HG03558 (cell line): ENCODE data around the gene HSD3B2.

Experiments used
- ATAC-seq: cut with Tn5 transposase; IDR thresholded peaks from one replicate; pipeline ENCODE4 v1.9.1; 2021; ENCODE audit warnings: moderate number of reproducible peaks; ENCODE audit not compliant: unreplicated experiment; ENCODE audit errors: extremely low read depth

Gene HSD3B2

DNA sequence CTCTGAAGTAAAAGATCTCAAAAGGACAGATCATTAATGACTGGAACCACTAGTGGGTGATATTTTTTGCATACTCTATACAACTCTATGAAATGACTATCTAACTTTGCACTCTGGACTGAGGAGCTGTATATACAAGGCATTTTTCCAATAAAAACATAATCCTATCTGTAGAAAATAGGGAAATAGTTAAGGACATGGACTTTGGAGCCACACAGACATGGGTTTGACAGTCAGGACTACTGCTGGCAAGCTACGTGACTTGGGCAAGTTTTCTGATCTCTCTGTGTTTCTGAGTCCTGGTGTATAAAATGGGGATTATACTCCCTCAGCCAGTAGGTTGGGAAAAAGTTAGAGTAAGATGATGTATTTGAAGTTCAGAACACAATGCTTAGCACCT lies 20.9 kb upstream of the HSD3B2 start:
- no peak for ATAC-seq

DNA sequence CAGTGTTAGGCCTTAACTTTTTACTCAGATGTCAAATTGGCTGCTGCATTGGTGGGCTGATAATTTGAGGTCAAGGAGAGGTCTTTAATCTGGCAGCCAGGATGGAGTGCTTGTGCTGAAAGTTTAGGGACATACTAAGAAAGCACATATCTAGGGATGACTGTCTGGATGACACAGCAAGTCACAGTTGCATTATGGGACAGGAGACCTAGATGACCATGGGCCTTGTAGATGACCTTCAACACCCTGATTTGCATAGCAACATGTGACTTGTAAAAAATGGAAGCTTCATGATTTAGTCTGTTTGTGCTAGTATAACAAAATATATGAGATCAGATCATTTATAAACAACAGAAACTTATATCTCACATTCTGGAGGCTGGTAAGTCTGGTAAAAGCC lies 18.0 kb upstream of the HSD3B2 start:
- ATAC-seq = no peak

DNA sequence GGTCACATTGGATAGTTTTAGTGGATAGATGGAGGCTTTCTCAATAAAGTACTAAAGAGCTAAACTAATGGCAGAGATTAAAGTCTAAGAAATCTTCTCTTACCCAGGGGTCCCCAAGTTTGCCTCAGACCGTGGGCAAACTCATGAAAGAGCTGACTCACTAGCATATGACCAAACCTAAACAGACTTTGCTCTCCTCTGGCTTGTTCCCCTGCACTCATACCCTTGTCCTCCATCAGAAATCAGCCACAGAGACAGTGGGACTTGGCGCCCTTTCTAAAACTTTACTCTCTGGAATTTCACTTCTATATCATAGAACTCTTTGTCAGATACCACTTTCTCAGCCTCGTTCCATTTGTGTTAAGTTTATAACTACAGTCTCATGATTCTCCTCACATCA lies 17.0 kb upstream of the HSD3B2 start:
- no peak for ATAC-seq

DNA sequence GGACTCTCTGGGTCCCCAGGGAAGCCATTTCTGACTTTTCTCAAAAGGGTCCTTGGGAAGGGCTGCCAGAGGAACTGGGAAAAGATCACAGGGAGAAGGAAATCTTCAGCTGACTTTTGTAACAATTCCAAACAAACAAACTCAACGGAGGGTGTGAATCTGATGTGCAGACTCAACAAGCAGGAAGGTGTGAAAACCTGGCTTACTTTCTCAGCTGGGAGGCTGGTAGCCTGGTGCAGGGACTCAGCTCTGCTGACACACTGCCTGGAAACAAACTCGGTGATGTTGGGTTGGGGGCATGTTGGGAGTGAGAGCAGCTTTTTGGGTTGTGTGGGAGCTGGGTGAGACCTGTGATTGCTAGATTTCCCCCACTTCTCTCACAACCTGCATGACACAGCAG lies 10.2 kb upstream of the HSD3B2 start:
- ATAC-seq = no peak

DNA sequence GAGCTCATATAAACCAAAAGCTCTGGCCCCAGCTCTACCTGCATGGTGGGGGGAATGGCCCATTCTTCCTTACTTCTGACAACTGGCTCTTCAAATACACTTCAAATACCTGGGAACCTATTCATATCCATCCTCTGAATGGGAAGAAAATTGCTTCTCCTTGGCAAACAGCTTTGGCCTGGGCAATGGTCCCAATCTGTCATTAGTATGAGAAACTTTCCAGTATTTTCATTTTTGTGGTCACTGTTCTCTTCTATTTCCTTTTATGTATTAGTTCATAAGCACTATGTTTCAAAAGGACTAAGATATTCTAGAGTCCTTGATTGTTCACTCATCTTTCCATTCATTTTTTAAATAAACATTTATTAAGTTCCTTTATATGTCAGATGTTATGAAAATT lies 5.2 kb upstream of the HSD3B2 start:
- ATAC-seq = no peak

DNA sequence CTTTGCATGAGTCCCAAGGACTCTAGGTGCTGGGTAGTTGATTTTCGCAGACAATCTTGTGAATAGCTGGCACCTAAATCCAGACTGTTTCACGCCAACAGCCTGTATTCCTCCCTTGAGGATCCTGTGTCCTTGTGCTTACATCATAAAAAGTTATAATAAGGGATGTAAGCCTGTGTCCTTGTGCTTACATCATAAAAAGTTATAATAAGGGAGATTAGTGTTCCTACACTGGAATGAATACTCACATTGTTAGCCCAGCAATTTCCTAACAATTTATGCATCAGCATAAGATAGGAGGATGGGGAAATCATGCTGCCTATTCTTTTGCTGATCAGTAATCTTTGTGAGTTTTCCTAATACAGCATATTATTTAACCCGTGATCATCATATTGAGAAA lies 4.0 kb upstream of the HSD3B2 start:
- ATAC-seq = no peak

DNA sequence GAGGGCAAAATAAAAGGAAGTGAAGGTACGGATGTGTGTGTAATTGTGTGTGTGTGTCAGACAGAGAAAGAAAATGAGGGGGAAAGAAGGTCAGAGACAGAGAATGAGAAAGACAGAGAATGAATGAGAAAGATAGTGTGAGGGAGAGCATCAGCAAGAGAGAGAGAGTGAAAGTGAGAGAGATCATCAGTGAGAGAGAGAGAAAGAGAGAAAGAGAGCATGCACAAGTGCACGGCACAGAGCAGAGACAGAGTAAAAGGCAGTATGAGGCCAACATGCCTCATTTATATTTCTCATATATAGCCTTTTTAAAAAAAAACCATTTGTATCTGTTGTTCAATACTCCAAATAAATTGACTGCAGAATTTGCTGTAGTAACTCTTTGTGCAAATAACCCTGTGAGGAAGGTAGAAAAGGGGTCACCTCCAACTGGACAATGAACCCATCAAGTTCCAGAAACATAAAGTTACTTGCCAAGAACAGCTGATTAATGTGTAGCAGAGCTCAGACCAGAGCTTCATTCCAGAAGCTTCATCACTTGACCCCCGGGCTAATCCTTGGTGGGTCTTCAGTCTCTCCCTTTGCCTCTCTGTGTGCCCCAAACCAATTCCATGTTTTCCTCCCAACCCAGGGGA lies 1.2 kb downstream of the HSD3B2 start:
- ATAC-seq = no peak

DNA sequence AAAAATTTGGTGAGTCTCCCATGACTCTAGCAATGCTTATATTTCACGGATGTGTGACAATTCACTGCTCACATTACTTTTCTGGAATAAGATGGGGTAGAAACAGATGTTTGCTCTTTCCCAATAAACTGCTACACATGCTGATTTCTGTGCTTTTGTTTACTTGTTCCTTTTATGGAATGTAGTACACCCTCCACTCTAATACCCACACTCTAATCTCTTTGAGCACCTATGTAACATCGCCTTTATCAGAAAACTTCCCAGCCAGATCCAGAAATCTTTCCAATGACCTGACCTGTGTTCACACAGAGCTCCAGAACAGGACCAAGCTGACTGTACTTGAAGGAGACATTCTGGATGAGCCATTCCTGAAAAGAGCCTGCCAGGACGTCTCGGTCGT lies 4.2 kb downstream of the HSD3B2 start:
- ATAC-seq = no peak

DNA sequence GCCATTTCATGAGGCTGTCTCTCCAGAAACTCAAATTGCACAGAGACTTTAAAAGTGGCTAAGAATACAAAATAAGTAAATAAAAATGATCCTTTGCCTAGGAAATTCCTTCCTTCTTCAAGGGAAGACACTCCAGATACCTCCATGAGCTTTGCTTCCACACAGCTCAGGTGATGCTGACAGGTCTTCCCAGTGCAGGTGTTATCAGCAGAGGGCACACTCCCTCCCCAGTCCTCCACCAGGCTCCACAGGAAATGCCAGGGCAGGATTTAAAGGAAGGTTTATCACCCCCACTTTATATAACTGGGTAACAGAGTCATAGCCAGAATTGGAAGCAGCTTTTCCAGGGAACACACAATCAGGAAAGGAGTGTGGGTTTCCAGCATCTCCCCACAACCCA lies 5.7 kb downstream of the HSD3B2 start:
- ATAC-seq = no peak

DNA sequence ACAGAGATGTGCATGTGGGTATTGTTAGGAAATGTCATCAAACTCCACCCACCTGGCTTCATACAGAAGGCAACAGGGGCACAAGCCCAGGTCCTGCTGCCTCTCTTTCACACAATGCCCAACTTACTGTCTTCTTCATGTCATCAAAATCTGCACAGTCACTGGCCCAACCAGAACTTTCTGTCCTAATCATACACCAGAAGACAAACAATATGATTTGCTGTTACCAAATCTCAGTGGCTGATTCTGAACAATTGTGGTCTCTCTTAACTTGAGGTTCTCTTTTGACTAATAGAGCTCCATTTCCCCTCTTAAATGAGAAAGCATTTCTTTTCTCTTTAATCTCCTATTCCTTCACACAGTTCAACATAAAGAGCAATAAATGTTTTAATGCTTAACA lies 7.7 kb downstream of the HSD3B2 start:
- no peak for ATAC-seq

DNA sequence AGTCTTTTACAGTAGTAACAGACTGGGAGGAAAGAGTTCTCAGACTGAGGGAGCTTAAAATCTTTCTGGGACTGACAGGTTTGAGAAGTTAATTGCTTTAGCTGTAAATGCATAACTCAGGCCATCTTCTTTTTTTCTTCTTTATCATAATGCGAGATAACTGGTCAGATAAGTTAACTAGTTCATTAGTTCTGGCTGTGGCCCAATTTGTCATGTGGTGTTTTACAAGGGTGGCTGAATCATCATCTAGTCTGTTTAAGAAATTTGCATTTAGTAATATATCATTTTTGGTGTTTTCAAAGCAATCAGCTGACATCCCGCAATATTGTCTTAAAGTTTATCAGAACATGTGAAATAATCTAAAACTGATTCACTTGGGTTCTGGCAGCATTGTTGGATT lies 14.0 kb downstream of the HSD3B2 start:
- ATAC-seq = no peak

DNA sequence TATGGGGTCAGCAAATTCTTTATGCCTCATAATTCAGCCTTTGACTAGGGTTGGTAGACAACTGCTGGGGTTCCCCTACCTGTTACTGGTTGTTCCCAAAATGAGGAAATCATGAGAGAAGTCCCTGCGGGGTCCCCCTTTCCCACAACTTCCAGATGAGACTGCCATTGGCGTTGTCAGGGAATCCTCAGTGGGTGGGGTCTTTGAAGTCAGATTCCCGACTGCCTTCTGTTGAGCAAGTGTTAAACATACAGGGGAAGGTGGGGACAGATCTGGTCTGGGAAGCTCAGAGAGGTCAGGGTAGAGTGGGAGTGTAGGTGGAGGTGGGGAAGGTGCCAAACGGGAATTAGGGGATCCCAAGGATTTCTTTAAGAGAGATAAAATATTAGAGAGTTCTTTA lies 14.7 kb downstream of the HSD3B2 start:
- ATAC-seq = no peak

DNA sequence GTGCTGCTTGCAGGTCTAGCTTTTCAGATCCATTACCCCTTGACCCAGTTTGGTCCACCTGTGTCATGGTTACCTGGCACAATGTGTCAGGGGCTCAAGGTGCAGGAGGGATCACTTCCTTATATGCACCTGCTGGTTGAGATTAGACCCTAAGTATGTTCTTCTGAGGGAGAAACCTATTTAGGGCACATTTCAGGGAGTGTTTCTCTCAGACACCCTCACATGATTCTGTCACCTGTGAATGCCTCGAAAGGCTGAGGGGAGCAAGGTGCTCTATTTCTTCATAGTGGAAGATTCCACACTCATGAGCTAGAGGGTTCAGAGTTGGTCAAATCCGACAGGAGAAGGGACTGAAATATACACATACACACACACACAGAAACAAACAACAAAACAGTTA lies 15.5 kb downstream of the HSD3B2 start:
- ATAC-seq = no peak

DNA sequence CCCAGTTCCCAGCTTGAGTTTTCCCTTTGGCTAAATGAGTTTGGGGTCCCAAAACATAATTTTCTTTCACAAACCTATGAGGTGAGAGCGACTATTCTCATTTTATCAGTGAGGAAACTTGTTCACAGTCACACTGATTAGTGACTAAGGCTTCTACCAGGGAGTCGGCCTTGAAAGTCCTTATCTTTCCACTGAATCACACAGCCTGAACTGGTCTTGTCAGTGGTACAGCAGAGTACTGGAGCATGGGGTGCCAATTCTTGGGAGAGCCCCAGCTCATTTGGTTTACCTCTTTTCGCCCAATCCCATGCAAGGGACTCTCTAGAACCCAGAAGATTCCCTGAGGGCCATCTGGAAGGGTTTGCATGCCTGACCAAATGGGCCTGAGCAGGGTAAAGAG lies 16.9 kb downstream of the HSD3B2 start:
- ATAC-seq = no peak

DNA sequence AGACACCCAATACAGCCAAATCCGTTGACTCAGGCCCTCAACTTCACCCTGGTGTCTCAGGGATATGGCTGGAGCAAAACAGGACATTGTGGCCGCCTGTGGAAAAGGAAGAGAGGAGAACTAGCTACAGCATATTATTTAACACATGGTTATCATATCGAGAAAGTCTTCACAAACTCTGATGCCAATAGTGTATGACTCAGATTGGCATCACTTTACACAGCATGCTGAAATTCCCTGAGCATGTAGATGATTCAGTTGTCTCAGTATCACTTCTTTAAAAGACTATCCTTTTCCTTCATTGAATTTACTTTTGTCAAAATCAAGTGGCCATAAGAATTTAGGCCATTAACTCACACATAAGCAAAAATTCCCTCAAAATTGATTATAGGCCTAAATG lies 20.1 kb downstream of the HSD3B2 start:
- ATAC-seq = no peak

DNA sequence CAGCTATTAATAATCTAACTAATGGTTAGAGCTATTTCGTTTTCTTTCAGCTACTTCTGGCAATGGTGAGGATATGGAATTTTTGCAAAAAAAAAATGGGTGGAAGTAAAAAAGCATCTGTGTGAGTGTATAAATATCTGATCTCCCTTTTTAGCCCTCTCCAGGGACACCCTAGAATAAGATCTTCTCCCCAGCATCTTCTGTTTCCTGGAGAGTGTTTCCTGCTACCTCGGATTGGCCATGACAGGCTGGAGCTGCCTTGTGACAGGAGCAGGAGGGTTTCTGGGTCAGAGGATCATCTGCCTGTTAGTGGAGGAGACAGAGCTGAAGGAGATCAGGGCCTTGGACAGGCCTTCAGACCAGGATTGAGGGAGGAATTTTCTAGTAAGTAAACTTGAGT lies 23.8 kb downstream of the HSD3B2 start:
- ATAC-seq = no peak

DNA sequence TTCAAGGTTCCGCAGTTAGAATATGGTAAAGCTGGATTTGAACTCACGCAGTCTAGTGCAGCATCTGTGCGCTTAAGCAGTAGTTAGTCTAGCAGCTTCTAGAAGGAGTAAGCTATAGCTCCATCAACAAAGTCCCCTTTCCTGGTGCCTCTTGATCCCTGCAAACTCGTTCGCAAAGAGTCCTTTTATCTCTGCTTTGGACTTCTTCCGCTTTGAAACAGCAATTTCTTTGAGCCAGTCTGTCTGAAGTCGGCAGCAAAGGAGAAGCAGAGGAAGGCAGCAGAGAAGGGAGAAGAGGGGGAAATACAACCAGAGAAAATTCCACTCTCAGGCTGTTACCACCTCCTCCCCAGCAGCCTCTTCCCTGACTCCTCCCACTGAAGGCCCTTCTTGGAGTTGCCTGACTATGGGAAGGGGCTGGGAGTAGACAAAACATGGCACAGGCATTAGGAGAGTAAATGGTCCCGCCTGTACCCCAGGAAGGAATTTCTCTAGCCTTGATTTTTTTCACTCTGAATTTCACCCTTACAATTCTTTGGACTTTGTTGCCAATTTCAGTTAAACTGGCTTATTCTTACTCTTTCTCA lies 25.9 kb downstream of the HSD3B2 start:
- ATAC-seq = no peak

DNA sequence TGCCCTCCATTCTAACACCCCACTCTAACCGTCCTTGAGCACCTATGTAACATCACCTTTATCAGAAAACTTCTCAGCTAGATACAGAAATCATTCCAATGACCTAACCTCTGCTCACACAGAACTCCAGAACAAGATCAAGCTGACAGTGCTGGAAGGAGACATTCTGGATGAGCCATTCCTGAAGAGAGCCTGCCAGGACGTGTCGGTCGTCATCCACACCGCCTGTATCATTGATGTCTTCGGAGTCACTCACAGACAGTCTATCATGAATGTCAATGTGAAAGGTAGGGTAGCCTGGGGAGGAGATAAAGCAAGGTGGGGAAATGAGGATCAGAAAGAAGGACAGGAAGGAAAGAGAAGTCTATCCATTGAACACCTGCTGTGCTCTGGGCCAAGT lies 27.8 kb downstream of the HSD3B2 start:
- ATAC-seq = no peak

DNA sequence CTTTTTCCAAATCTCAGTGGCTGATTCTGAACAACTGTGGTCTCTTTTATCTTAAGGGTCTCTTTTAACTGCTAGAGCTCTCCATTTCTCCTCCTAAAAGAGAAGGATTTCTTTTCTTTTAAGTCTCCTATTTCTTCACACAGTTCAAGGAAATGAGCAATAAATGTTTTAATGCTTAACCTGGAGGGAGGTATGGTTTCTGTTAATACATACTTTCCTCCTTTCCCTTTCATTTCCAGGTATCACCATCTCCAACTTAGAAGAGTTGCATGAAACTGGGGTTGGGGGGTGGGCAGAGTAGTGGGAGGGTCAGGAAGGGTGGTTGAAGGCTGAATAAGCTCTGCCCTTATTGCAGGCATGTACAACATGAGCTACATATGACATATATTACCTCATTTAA lies 31.4 kb downstream of the HSD3B2 start:
- no peak for ATAC-seq

DNA sequence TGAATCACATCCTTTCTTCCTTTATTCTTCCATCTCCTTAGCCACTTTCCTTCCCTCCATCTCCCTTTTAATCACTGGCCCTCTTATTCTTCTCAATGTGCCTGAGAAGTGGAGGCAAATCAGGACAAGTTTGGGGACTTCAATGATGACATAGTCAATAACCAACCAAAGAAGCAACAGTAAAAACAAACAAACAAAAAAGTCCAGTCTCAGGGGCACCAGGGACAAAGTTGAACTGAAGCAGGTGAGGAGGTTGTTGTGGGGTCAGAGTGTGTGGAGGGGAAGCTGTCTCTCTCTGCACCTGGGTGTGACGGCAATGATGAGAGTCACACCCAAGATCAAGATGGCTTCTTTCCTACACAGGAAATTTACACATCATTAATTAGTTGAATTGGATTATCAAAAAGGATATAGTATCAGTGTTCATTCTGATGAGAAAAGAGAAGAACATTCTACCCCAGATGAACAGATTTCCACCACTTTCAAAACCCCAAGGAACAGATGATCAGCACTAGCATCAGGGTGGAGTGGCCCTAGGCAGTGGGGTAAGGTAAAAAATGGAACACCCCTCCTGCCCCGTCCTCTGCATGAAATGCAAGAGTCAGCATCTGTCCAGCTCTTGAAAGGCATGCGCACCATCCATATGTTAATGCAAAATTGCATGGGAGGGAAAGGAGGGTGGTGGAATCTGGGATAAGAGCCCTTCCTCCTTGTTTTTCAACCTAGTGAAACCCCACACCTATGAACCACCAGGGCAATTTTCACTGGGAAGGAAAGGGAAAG lies 32.6 kb downstream of the HSD3B2 start:
- ATAC-seq = no peak

DNA sequence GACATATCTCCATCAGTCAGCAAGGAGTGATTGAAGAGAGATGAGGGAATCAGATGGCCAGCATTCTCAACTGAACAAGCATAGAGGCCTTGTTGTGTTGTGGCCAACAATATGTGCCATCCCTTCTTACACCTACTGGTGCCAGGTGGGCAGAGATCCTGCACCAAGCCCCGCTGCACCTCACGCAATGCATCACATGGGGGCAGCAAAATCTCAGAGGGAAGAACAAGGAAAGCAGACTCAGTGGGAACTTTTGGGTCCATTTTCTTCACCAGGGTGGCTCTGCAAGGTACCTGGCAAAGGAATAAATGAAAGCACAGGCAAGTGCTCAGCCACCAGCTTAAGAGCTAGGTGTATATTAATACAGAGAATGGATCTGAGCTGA lies 33.2 kb downstream of the HSD3B2 start:
- ATAC-seq = no peak

DNA sequence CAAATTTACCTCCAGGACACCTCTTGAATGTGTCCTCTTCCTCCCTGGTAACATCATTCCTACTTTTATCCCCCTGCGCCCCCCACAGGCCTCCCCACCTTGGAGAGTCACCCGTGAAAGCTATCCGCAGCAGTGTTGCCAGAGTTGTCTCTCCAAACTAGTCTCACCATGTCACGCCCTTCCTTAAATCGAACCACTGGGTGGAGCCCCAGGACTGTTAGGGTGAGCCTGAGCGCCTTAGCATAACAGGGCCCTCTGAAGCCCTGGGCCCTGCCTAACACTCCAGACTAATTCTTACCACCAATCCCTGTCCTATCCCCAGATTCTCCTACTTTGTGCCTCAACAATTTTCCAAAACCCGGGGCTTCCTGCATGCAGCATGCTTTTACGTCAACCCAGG lies 35.0 kb downstream of the HSD3B2 start:
- ATAC-seq = no peak
